ENCODE measurements around the gene FGFR2.

FGFR2 gene

DNA sequence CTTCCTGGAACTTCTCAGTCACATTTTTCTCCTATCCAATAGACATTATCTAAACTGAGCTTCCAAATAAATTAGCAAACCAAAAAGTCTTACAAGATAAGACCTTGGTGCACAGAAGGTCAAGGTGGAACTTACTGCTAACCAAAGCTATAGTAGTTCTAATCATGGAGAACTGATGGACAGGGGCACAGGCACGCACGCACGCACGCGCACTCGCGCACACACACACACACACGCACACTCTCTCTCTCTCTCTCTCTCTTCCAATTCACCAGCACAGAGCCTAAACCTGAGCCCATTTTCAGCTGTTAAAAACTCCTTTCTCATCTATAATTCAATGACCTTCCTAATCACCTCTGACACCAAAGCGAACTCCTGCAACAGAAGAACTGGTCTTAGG, 7.5 kb downstream of the FGFR2 start:
- TF ChIP-seq, protein P1, sequence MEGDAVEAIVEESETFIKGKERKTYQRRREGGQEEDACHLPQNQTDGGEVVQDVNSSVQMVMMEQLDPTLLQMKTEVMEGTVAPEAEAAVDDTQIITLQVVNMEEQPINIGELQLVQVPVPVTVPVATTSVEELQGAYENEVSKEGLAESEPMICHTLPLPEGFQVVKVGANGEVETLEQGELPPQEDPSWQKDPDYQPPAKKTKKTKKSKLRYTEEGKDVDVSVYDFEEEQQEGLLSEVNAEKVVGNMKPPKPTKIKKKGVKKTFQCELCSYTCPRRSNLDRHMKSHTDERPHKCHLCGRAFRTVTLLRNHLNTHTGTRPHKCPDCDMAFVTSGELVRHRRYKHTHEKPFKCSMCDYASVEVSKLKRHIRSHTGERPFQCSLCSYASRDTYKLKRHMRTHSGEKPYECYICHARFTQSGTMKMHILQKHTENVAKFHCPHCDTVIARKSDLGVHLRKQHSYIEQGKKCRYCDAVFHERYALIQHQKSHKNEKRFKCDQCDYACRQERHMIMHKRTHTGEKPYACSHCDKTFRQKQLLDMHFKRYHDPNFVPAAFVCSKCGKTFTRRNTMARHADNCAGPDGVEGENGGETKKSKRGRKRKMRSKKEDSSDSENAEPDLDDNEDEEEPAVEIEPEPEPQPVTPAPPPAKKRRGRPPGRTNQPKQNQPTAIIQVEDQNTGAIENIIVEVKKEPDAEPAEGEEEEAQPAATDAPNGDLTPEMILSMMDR (IDR thresholded peaks at IDR 0.05; ENCODE audit: low read depth, low read length, missing control alignments) = no peak
- no peak for DNase-seq (ENCODE audit: extremely low read depth, low read depth)
- H3K4me3 ChIP-seq (replicated peaks; ENCODE audit: low read depth, low read length) = no peak overlapping the region

DNA sequence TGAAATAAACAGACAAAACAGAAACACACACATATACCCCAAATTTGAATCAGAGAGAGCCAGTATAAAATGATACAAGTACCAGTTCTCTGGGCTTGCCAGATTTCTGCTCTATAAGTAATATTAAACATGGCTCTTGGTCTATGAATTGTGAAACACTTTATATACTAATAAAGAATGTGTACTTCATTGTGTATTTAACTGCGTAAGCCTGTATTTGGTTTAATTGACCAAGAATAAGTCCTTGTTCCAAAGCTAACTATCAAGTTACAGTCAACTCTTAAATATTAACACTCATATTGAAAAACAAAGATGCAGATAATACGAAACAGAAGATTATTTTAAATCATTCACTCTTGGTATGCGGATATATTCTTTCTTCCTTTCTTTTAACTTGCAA, 8.7 kb downstream of the FGFR2 start:
- TF ChIP-seq, protein P1 (IDR thresholded peaks at IDR 0.05; ENCODE audit: low read depth, low read length, missing control alignments) = no peak
- no peak overlapping the region for H3K4me3 ChIP-seq (replicated peaks; ENCODE audit: low read depth, low read length)
- no peak for DNase-seq (ENCODE audit: extremely low read depth, low read depth)

DNA sequence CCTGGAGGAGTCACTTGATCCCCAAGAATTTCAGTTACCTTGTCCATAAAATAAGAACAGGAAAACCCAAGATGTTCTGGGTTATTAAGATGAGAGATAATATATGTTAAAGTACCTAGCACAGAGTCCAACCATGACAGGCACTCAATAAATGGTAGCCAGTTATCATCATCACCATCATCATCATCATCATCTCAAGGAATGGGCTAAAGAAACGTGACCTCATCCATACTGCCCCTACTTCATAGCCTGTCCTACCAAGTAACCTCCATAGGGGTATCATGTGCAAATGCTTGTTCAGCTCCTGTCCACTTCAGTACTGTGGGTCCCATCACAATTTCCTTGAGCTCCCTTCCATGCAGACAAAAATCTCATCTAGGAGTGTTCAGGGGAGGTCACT, 14.4 kb downstream of the FGFR2 start:
- no peak overlapping the region for H3K4me3 ChIP-seq (replicated peaks; ENCODE audit: low read depth, low read length)
- TF ChIP-seq, protein P1 (IDR thresholded peaks at IDR 0.05; ENCODE audit: low read depth, low read length, missing control alignments) = no peak

DNA sequence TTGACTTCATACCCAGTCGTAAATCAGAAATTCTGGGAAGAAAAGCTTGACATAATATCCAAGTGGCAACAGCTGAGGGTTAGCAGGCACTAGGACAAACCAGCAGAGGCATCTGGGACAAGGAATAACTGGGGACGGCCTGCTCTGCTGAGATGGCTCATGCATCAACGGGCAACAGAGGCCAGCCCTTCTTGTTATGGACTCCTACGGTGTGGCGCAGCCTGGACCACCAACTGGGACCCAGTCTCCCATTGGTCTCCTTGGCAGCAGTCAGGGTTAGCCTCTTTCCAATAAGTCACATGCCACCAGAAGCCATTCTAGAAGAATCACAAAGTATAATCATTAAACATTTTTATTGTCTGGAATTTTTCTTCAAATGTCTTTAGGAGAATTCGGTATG, 15.0 kb downstream of the FGFR2 start:
- H3K4me3 ChIP-seq (replicated peaks; ENCODE audit: low read depth, low read length) = no peak overlapping the region
- TF ChIP-seq, protein P1 (IDR thresholded peaks at IDR 0.05; ENCODE audit: low read depth, low read length, missing control alignments) = no peak
- DNase-seq (ENCODE audit: extremely low read depth, low read depth) = no peak

More for the DNA sequence above, 14.4 kb downstream of the FGFR2 start:
- DNase-seq (ENCODE audit: extremely low read depth, low read depth) = no peak

DNA sequence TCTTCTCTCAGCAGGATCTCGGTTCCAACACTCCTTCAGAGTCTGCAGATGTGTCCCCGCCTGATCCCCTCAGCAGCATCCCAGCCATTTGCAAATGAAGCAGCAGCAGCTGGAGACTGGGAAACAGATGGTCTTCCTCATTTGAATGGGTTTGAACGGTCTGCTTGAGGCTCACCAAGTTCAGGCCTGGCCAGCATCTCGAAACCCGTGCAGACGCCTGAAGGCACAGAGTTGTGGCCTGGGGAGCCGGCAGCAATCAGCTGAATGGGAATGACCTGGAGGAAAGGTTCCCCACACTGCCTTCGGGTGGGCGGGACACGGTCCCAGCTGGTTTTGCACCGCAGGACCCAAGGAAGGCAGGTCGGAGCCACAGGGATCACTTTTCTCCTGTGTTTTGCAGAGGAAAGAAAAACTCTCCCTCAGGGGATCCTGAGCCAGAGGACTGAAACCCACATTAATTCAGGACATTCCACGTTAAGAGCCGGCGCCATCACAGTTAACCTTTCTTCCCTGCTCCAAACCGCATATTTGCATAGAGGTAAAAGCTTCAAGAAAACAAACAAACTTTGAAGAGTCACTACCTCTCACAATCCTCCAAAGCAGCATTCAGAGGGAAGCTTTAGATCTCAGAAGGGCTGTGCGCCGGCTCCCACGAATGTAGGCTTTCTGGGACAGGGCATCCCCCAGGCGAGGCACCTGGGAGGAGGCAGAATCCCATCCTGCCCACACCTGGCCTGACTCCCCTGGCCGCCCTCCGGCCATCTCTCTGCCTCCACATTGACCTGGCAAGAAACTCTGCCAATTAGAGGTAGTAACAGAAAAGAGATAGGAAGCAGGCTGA, 17.7 kb downstream of the FGFR2 start:
- TF ChIP-seq, protein P1 (IDR thresholded peaks at IDR 0.05; ENCODE audit: low read depth, low read length, missing control alignments) = no peak
- no peak overlapping the region for H3K4me3 ChIP-seq (replicated peaks; ENCODE audit: low read depth, low read length)
- DNase-seq (ENCODE audit: extremely low read depth, low read depth) = no peak

DNA sequence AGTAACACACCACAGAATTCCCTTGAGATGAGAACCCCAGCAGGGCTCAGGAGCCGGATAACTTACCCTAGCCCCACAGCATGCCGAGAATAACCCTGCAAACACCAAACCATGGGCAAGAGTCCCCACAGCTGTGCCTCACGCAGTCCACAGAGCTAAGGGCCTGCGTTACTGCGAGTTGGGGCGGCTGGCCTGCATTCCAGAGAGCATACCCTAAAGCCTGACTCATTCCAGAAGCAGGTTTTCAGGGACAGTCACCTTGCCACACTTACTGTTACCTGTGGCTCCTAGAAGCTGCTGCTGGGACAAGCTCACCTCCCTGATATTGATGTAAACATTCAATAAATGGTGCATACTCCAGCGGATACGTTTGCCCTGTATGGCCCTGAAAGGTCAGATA, 18.6 kb downstream of the FGFR2 start:
- TF ChIP-seq, protein P1 (IDR thresholded peaks at IDR 0.05; ENCODE audit: low read depth, low read length, missing control alignments) = no peak
- no peak overlapping the region for H3K4me3 ChIP-seq (replicated peaks; ENCODE audit: low read depth, low read length)
- DNase-seq (ENCODE audit: extremely low read depth, low read depth) = no peak
